Rectal smooth muscle tissue (tissue), 1 donor: ENCODE data around the gene YTHDC2.

ENCODE experiments used
- H3K27ac ChIP-seq: one replicate; pipeline ENCODE4 v1.7.0; 2013; ENCODE audit warnings: low read depth, low read length, inconsistent platforms
- H3K27me3 ChIP-seq: one replicate; pipeline ENCODE4 v1.7.0; 2013; ENCODE audit warnings: low read length; ENCODE audit not compliant: control insufficient read depth, insufficient read depth
- H3K36me3 ChIP-seq: one replicate; pipeline ENCODE4 v1.7.0; 2013; ENCODE audit warnings: low read length; ENCODE audit not compliant: control insufficient read depth, insufficient read depth
- H3K4me1 ChIP-seq: one replicate; pipeline ENCODE4 v1.7.0; 2013; ENCODE audit warnings: low read length; ENCODE audit not compliant: control insufficient read depth, insufficient read depth
- H3K4me3 ChIP-seq: one replicate; pipeline ENCODE4 v1.7.0; 2013; ENCODE audit warnings: low read length
- H3K9ac ChIP-seq: one replicate; pipeline ENCODE4 v1.7.0; 2013; ENCODE audit warnings: low read length

The YTHDC2 gene

GRCh38 chr5:113524927-113525326 is 11.4 kb downstream of the YTHDC2 start:
- Histone ChIP-seq H3K27me3 (no peaks in the 10 kb centered on the region), H3K36me3 (no peaks in the 10 kb centered on the region), H3K9ac (no peak overlapping the region), H3K27ac (no peak overlapping the region), H3K4me3 (no peak overlapping the region), H3K4me1 (no peaks in the 10 kb centered on the region)

GRCh38 chr5:113526421-113526820 is 12.9 kb downstream of the YTHDC2 start:
- no peak overlapping the region for H3K9ac ChIP-seq
- no peaks in the 10 kb centered on the region for H3K4me1 ChIP-seq
- no peak overlapping the region for H3K27ac ChIP-seq
- H3K36me3 ChIP-seq: no peaks in the 10 kb centered on the region
- H3K4me3 ChIP-seq: no peak overlapping the region
- H3K27me3 ChIP-seq: no peaks in the 10 kb centered on the region

- Histone ChIP-seq H3K9ac (no peak overlapping the region), H3K4me1 (no peaks in the 10 kb centered on the region), H3K27me3 (no peaks in the 10 kb centered on the region), H3K4me3 (no peak overlapping the region), H3K27ac (no peak overlapping the region), H3K36me3 (no peaks in the 10 kb centered on the region)
These were observed 14.3 kb downstream of the YTHDC2 start for GRCh38 chr5:113527746-113528145.

- no peak overlapping the region for H3K4me3 ChIP-seq
- H3K9ac ChIP-seq: no peak overlapping the region
- no peaks in the 10 kb centered on the region for H3K36me3 ChIP-seq
- H3K4me1 ChIP-seq: no peaks in the 10 kb centered on the region
- H3K27ac ChIP-seq: no peak overlapping the region
- H3K27me3 ChIP-seq: no peaks in the 10 kb centered on the region
These were observed 18.1 kb downstream of the YTHDC2 start for GRCh38 chr5:113531481-113532159.

GRCh38 chr5:113538313-113538712 is 24.8 kb downstream of the YTHDC2 start:
- Histone ChIP-seq H3K4me3 (no peak overlapping the region), H3K9ac (no peak overlapping the region), H3K36me3 (no peaks in the 10 kb centered on the region), H3K27ac (no peak overlapping the region), H3K27me3 (no peaks in the 10 kb centered on the region), H3K4me1 (no peaks in the 10 kb centered on the region)

GRCh38 chr5:113546703-113547183 is 33.2 kb downstream of the YTHDC2 start:
- H3K4me3 ChIP-seq: no peak overlapping the region
- no peak overlapping the region for H3K9ac ChIP-seq
- H3K27me3 ChIP-seq: no peaks in the 10 kb centered on the region
- H3K27ac ChIP-seq: no peak overlapping the region
- H3K4me1 ChIP-seq: peaks cover 4% of the 10 kb centered on the region
- H3K36me3 ChIP-seq: no peaks in the 10 kb centered on the region

GRCh38 chr5:113548396-113548795 is 34.9 kb downstream of the YTHDC2 start:
- Histone ChIP-seq H3K4me1 (peaks cover 4% of the 10 kb centered on the region), H3K27me3 (no peaks in the 10 kb centered on the region), H3K4me3 (no peak overlapping the region), H3K27ac (no peak overlapping the region), H3K36me3 (no peaks in the 10 kb centered on the region), H3K9ac (no peak overlapping the region)

GRCh38 chr5:113552137-113552536 is 38.6 kb downstream of the YTHDC2 start:
- H3K4me3 ChIP-seq: no peak overlapping the region
- peaks cover 2% of the 10 kb centered on the region for H3K36me3 ChIP-seq
- H3K4me1 ChIP-seq: no peaks in the 10 kb centered on the region
- H3K27me3 ChIP-seq: no peaks in the 10 kb centered on the region
- no peak overlapping the region for H3K9ac ChIP-seq
- no peak overlapping the region for H3K27ac ChIP-seq

- Histone ChIP-seq H3K27ac (no peak overlapping the region), H3K4me3 (no peak overlapping the region), H3K4me1 (no peaks in the 10 kb centered on the region), H3K27me3 (no peaks in the 10 kb centered on the region), H3K9ac (no peak overlapping the region), H3K36me3 (peaks cover 2% of the 10 kb centered on the region)
These were observed 39.1 kb downstream of the YTHDC2 start for GRCh38 chr5:113552620-113553019.

- no peaks in the 10 kb centered on the region for H3K4me1 ChIP-seq
- H3K36me3 ChIP-seq: peaks cover 7% of the 10 kb centered on the region
- no peak overlapping the region for H3K9ac ChIP-seq
- H3K27me3 ChIP-seq: no peaks in the 10 kb centered on the region
- no peak overlapping the region for H3K4me3 ChIP-seq
- H3K27ac ChIP-seq: no peak overlapping the region
These were observed 49.4 kb downstream of the YTHDC2 start for GRCh38 chr5:113562828-113563400.

- Histone ChIP-seq H3K4me3 (no peak overlapping the region), H3K36me3 (peaks cover 2% of the 10 kb centered on the region), H3K27ac (no peak overlapping the region), H3K27me3 (no peaks in the 10 kb centered on the region), H3K4me1 (no peaks in the 10 kb centered on the region), H3K9ac (no peak overlapping the region)
These were observed 55.9 kb downstream of the YTHDC2 start for GRCh38 chr5:113569396-113569795.

- Histone ChIP-seq H3K9ac (no peak overlapping the region), H3K27me3 (no peaks in the 10 kb centered on the region), H3K27ac (no peak overlapping the region), H3K4me3 (no peak overlapping the region), H3K36me3 (no peaks in the 10 kb centered on the region), H3K4me1 (no peaks in the 10 kb centered on the region)
These were observed 59.2 kb downstream of the YTHDC2 start for GRCh38 chr5:113572716-113573115.

- H3K4me3 ChIP-seq: no peak overlapping the region
- no peaks in the 10 kb centered on the region for H3K36me3 ChIP-seq
- H3K9ac ChIP-seq: no peak overlapping the region
- no peaks in the 10 kb centered on the region for H3K27me3 ChIP-seq
- H3K27ac ChIP-seq: no peak overlapping the region
- no peaks in the 10 kb centered on the region for H3K4me1 ChIP-seq
These were observed 60.9 kb downstream of the YTHDC2 start for GRCh38 chr5:113574417-113574816.
